GM06990 (cell line): Measurements from ENCODE around the gene PROP1.

Source experiments
- DNase-seq: peaks from one replicate; pipeline ENCODE4 v3.0.0-alpha.2; 2011; ENCODE audit not compliant: insufficient read length; ENCODE audit errors: extremely low read depth
- H3K27me3 ChIP-seq: replicated peaks from 2 replicates; pipeline ENCODE4 v1.6.0; 2011; ENCODE audit warnings: low read length; ENCODE audit not compliant: control insufficient read depth, insufficient read depth
- H3K36me3 ChIP-seq: 2 replicates; pipeline ENCODE4 v1.5.1; 2011; ENCODE audit warnings: low read length; ENCODE audit not compliant: control insufficient read depth, insufficient read depth
- H3K4me3 ChIP-seq: replicated peaks from 2 replicates; pipeline ENCODE4 v1.5.1; 2011; ENCODE audit warnings: low read depth, mild to moderate bottlenecking, control low read depth, low read length
- CTCF ChIP-seq: IDR thresholded peaks from 2 replicates; pipeline ENCODE4 v1.5.1; 2011; ENCODE audit warnings: low read length, control low read depth, mild to moderate bottlenecking, inconsistent platforms; ENCODE audit not compliant: insufficient read depth, poor library complexity, severe bottlenecking

PROP1 gene

DNA sequence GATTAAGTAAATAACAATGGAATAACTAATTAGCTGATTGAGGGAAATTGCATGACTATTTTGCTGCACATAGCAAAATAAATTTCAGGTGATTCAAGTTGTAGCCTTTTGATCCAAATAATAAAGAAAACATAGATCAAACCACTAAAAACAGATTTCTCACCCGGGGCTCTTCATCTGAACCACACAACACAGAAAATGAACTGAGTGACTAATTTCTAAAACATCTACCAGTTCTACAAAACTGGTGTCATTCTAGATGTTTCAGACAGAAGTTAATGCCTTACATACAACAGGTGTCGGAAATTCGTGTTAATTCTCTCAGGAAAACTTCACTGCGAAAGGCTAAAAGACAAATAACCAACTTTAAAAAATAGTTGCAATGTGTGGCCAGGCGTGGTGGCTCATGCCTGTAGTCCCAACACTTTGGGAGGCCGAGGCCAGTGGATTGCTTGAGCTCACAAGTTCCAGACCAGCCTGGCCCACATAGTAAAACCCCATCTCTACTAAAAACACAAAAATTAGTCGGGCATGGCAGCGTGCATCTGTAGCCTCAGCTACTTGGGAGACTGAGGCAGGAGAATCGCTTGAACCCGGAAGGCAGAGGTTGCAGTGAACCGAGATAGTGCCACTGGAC lies 6.9 kb downstream of the PROP1 start:
- no peaks in the 10 kb centered on the region for H3K27me3 ChIP-seq
- H3K4me3 ChIP-seq, result no peak overlapping the region
- no peak for TF ChIP-seq CTCF
- DNase-seq, result no peak
- no peaks in the 10 kb centered on the region for H3K36me3 ChIP-seq

- TF ChIP-seq CTCF, result no peak
Observed at GRCh38 chr5:177987326-177987725, 8.7 kb downstream of the PROP1 start.

GRCh38 chr5:177985430-177986040 lies 10.5 kb downstream of the PROP1 start:
- Histone ChIP-seq H3K4me3 (no peak overlapping the region), H3K36me3 (no peaks in the 10 kb centered on the region), H3K27me3 (no peaks in the 10 kb centered on the region; the same call in 1 of the 2 replicates)
- no peak for DNase-seq
- no peak for TF ChIP-seq CTCF

More at GRCh38 chr5:177987326-177987725, 8.7 kb downstream of the PROP1 start:
- Histone ChIP-seq H3K27me3 (no peaks in the 10 kb centered on the region; the same call in 1 of the 2 replicates), H3K4me3 (no peak overlapping the region), H3K36me3 (no peaks in the 10 kb centered on the region)
- DNase-seq, result no peak

- no peak for DNase-seq
- no peak for TF ChIP-seq CTCF
- Histone ChIP-seq H3K27me3 (no peaks in the 10 kb centered on the region; the same call in 1 of the 2 replicates), H3K36me3 (no peaks in the 10 kb centered on the region), H3K4me3 (no peak overlapping the region)
Observed at GRCh38 chr5:177984584-177985206, 11.3 kb downstream of the PROP1 start.

- Histone ChIP-seq H3K27me3 (no peaks in the 10 kb centered on the region; the same call in 1 of the 2 replicates), H3K4me3 (no peak overlapping the region), H3K36me3 (no peaks in the 10 kb centered on the region)
- TF ChIP-seq CTCF, result no peak
- DNase-seq, result no peak
Observed at GRCh38 chr5:177983763-177984583, 12.1 kb downstream of the PROP1 start.
